Activated CD8-positive, alpha-beta memory T cell treated with anti-CD3 and anti-CD28 coated beads for 36 hours (primary cell): Measurements from ENCODE around the gene RNF150. TPM values are rescaled to one million over a fixed set of nuclear protein-coding genes. Genes with fewer than 3 reads are reported as not detected.
"Not testable (repeated sequence)": the region's sequence is repeated elsewhere in the genome, so short reads cannot be mapped to it uniquely, and the experiment has no call there.

Source experiments
- CTCF ChIA-PET: fragments of 350-600 bp; sonication (Branson Sonifier 250); formaldehyde crosslinking; loops from one replicate; lab custom pipeline; 2021; ENCODE audit warnings: antibody characterized with exemption; lab: Charles Lee
- POLR2A ChIA-PET: fragments of 350-600 bp; sonication (Branson Sonifier 250); formaldehyde crosslinking; loops from one replicate; lab custom pipeline; 2021; ENCODE audit warnings: antibody characterized with exemption; lab: Charles Lee
- total RNA-seq, 2 experiments: library from RNA; stranded (reverse); gene quantifications; one replicate each; pipeline ENCODE4 v1.2.3, GENCODE V29; 2021

Gene RNF150
- total RNA-seq, 2 experiments from 2014 or later, result 0.04 TPM; not detected in 1

GRCh38 chr4:141081921-141082395, 51.3 kb downstream of the RNF150 start:
- CTCF ChIA-PET, result no interaction called here
- POLR2A ChIA-PET, result no interaction called here

GRCh38 chr4:141080668-141081067, 52.6 kb downstream of the RNF150 start:
- POLR2A ChIA-PET, result no interaction called here

GRCh38 chr4:141079393-141079930, 53.8 kb downstream of the RNF150 start:
- POLR2A ChIA-PET, result no interaction called here
- CTCF ChIA-PET, result no interaction called here

More at GRCh38 chr4:141080668-141081067, 52.6 kb downstream of the RNF150 start:
- CTCF ChIA-PET, result no interaction called here

- ChIA-PET POLR2A (no interaction called here), CTCF (no interaction called here)
Measured at GRCh38 chr4:141078871-141079270, 54.4 kb downstream of the RNF150 start.

GRCh38 chr4:141077611-141078225, 55.6 kb downstream of the RNF150 start:
- ChIA-PET POLR2A (no interaction called here), CTCF (no interaction called here)

- ChIA-PET CTCF (no interaction called here), POLR2A (no interaction called here)
Measured at GRCh38 chr4:141075553-141075952, 57.7 kb downstream of the RNF150 start.

- ChIA-PET CTCF (no interaction called here), POLR2A (no interaction called here)
Measured at GRCh38 chr4:141074098-141074878, 59.0 kb downstream of the RNF150 start.

GRCh38 chr4:141066690-141067089, 66.6 kb downstream of the RNF150 start:
- ChIA-PET CTCF (no interaction called here), POLR2A (no interaction called here)

GRCh38 chr4:141065872-141066271, 67.4 kb downstream of the RNF150 start:
- ChIA-PET CTCF (no interaction called here), POLR2A (no interaction called here)

GRCh38 chr4:141062651-141063050, 70.6 kb downstream of the RNF150 start:
- ChIA-PET CTCF (no interaction called here), POLR2A (no interaction called here)

- ChIA-PET POLR2A (no interaction called here), CTCF (no interaction called here)
Measured at GRCh38 chr4:141058591-141059512, 74.4 kb downstream of the RNF150 start.

- POLR2A ChIA-PET, result no interaction called here
- CTCF ChIA-PET, result no interaction called here
Measured at GRCh38 chr4:141057582-141057981, 75.7 kb downstream of the RNF150 start.

GRCh38 chr4:141056473-141056872, 76.8 kb downstream of the RNF150 start:
- ChIA-PET POLR2A (no interaction called here), CTCF (no interaction called here)

GRCh38 chr4:141054446-141054845, 78.8 kb downstream of the RNF150 start:
- POLR2A ChIA-PET, result no interaction called here
- CTCF ChIA-PET, result no interaction called here

- POLR2A ChIA-PET, CTCF ChIA-PET: not testable (repeated sequence)
Measured at GRCh38 chr4:141050999-141051398, 82.3 kb downstream of the RNF150 start.

- POLR2A ChIA-PET, result no interaction called here
- CTCF ChIA-PET, result no interaction called here
Measured at GRCh38 chr4:141047228-141047884, 85.9 kb downstream of the RNF150 start.

GRCh38 chr4:141046255-141046654, 87.0 kb downstream of the RNF150 start:
- CTCF ChIA-PET, result no interaction called here
- POLR2A ChIA-PET, result no interaction called here

- CTCF ChIA-PET, result no interaction called here
- POLR2A ChIA-PET, result no interaction called here
Measured at GRCh38 chr4:141045848-141046247, 87.4 kb downstream of the RNF150 start.

- ChIA-PET CTCF (no interaction called here), POLR2A (no interaction called here)
Measured at GRCh38 chr4:141041021-141041476, 92.2 kb downstream of the RNF150 start.
